HG02610 (cell line): ENCODE measurements around the gene MDM1.

ENCODE experiments used
- ATAC-seq: cut with Tn5 transposase; IDR thresholded peaks from one replicate; pipeline ENCODE4 v1.9.1; 2021; ENCODE audit warnings: mild to moderate bottlenecking, moderate library complexity; ENCODE audit not compliant: unreplicated experiment

MDM1 gene

GRCh38 chr12:68326716-68327115 lies 5.4 kb downstream of the MDM1 start:
- ATAC-seq, result no peak

DNA sequence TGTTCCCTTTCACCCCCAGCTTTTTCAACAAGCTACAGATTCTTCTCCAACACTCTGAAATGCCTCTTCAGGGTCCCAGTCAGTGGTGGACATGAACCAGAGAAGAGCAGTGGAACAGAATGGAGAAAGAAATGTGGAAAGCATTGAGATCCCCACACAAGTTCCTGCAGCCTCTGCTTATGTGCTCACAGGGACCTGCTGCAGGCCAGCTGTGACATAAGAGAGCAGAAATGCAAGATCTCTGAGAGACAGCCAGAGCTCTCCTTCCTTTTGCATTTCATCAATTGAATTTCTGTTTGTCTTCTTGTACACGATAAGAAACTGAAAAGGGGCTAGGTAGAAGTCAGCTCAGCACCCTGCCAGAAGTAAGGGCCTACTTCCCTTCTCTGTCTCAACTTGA lies 6.2 kb downstream of the MDM1 start:
- ATAC-seq, result no peak

GRCh38 chr12:68324531-68324930 lies 7.6 kb downstream of the MDM1 start:
- no peak for ATAC-seq

- no peak for ATAC-seq
Observed at GRCh38 chr12:68321140-68321539, 11.0 kb downstream of the MDM1 start.

- no peak for ATAC-seq
Observed at GRCh38 chr12:68319988-68320623, 12.1 kb downstream of the MDM1 start.

DNA sequence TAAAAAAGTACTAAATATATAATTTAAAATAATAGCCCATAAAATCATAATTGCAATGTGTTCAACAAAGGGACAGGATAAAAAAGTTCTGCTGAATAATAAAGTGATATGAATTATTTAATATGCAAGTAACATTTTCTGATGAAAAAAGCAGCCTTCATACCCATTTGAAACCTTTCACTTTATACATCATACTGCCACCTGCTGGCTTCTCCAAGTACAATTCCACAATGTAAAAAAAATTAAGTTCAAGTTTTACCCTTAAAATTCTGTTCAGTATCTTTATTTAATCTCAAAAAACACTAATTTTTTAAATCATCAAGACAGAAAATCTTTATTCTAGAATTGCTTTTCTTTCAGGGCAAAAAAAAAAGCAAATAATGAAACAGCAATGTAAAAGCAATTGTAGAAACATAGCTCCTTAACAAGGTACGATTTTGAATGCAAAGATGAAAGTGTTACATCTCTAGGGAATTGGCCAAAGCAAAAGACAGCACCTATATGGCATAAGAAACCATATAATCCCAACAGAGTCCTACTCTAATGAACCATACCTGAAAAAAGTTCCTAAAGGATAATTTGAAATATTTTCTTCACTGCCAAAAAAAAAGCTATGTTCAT lies 15.0 kb downstream of the MDM1 start:
- ATAC-seq, result no peak

DNA sequence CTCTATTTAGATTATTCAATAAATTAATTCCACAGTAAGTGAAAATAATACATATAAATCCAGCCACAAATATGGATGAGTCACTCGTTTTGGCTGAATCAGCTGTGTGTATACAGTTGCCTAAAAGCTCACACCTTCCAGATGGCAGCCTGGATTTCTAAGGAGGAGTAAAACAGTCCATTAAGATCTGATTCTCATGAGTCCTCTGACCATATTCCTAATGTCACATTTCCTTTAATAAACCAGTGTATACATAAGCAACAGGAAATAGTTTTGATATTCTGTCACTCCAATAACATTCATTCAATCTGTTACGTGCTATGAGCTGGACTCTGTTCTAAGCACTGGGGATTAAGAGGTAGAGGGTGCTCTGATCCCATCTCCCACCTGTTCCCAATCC lies 21.8 kb downstream of the MDM1 start:
- ATAC-seq, result no peak

GRCh38 chr12:68306564-68306963 lies 25.6 kb downstream of the MDM1 start:
- ATAC-seq, result no peak

DNA sequence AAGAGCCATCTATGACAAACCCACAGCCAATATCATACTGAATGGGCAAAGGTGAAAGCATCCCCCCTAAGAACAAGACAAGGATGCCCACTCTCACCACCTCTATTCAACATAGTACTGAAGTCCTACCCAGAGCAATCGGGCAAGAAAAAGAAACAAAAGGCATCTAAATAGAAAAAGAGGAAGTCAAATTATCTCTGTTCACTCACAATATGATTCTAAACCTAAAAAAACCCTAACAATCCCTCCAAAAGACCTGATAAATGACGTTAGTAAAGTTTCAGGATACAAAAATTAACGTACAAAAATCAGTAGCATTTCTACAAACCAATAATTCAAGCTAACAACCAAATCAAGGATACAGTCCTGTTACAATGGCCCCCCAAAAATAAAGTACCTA lies 26.9 kb downstream of the MDM1 start:
- ATAC-seq, result no peak

DNA sequence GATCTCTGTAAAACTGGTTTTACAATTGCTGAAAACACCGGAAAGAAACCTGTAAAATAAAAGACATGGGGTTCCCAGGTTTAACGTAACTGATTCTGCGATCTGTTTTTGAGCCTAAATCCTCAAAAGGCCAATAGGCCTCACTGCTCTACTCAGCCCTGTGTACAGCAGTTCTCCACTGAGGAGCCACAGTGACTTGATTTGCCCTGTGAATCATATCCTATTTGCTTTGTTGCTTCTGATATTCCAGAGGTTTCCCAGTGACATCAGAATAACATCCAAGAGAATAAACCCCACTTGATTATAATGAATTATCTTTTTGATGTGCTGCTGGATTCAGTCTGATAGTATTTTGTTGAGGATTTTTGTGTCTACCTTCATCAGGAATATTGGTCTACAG lies 27.5 kb downstream of the MDM1 start:
- no peak for ATAC-seq

- ATAC-seq, result no peak
Observed at GRCh38 chr12:68303850-68304249, 28.3 kb downstream of the MDM1 start.

- no peak for ATAC-seq
Observed at GRCh38 chr12:68297929-68298328, 34.2 kb downstream of the MDM1 start.

GRCh38 chr12:68294251-68294650 lies 37.9 kb downstream of the MDM1 start:
- no peak for ATAC-seq

GRCh38 chr12:68293347-68293746 lies 38.8 kb downstream of the MDM1 start:
- no peak for ATAC-seq

DNA sequence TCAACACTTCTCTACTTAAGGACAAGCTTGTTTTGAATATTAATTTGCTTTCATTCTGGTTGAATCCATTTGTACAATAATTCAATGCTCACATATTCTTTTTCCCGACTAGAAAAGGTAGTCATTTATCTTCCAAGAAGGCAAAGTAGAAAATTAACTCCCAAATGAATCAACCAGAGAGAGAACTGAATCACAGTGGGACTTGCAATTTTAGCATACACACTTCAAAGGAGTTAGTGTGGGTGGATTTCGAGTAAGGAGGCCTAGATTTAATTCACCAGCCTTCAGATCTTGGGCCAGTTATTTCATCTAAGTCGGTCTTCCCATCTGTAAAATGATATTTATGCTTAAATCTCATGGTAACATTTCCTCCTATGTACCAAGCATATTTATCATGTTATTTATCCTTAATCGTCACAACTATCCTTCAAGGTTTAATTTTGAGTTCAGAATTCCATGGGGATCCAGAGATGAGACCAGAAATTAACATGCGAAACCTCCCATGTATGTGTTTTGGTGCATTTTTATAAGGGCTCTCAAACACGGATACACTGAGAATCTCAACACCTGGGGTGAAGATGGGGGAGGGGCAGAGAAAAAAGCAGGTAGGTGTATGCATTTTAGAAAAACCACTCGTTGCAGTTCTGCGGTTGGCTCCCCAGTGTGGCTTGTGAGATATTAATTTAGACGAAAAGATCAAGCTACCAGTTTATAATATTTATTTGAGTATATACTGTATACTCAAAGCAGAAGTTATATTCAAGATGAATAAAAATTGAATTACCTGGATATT lies 39.8 kb downstream of the MDM1 start:
- ATAC-seq, result no peak

- ATAC-seq, result no peak
Observed at GRCh38 chr12:68291396-68292036, 40.6 kb downstream of the MDM1 start.

DNA sequence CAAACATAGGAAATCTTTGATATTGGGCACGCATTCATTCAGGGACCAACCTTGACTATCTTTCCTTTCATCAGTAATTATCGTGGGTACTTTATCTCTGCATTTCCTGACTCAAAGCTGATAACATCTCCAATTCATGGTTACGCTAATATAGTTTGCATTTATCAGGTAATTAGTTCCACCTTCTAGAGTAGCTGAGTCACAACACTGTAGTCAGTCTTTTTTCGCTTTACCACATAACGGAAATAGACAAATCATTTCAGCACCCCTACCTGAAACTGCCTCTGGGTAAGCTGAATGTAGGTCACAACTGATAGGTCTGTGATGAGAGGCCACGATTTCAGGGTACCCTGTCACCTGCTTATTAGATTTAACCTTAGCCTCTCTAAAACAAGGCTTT lies 42.0 kb downstream of the MDM1 start:
- ATAC-seq, result peak; percentile 80

GRCh38 chr12:68287106-68287505 lies 45.1 kb downstream of the MDM1 start:
- ATAC-seq, result no peak

DNA sequence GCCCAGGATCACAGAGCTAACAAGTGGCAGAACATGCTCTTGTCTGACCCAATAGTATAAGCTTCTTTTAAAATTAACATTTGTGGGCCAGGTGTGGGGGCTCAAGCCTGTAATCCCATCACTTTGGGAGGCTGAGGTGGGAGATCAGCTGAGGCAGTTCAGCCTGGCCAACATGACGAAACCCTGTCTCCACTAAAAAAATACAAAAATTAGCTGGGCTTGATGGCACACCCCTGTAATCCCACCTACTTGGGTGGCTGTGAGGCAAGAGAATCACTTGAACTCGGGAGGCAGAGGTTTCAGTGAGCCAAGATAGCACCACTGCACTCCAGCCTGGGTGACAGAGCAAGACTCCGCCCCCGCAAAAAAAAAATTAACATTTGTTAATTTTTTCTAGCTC lies 45.8 kb downstream of the MDM1 start:
- ATAC-seq, result no peak

DNA sequence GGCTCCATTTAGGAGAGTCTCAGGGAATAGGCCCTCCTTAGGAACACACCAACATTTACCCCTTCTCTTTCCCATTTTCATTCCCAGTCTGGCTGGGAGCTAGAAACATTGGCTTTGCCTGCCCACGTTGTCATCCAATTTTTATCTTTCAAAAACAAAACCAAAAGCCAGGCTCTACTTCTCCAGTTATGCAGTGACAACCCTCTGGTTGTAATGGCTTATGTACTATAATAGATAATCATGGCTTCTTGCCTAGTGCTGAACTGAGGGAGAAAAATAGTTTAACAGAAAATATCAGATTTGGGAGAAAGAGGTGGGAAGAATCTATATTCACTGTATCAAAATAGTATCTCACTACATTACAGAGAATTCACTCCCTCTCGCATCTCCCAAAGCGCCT lies 46.6 kb downstream of the MDM1 start:
- ATAC-seq, result no peak

GRCh38 chr12:68281322-68282077 lies 50.7 kb downstream of the MDM1 start:
- ATAC-seq, result no peak
